ENCODE data around the gene PRRC2A.

PRRC2A gene

DNA sequence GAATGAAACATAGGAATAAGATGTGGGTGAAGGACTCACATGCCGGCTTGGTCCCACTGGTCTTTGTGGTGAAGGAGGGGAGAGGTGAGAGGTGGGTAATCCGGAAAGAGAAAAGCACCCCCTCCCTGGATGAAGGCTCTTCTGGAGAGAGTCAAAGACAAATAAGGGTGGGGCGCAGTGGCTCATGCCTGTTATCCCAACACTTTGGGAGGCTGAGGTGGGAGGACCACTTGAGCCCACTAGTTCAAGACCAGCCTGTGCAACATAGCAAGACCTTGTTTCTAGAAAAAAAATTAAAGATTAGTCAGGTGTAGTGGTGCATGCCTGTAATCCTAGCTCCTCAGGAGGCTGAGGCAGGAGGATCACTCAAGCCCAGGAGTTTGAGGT lies 41.4 kb upstream of the PRRC2A start:
- DNase-seq, result no peak
- Histone ChIP-seq H3K27me3 (no peaks in the 10 kb centered on the region), H3K4me3 (ENCODE audit: low read depth, low read length) (no peak overlapping the region), H3K36me3 (no peaks in the 10 kb centered on the region), H3K4me1 (peaks cover 6% of the 10 kb centered on the region; the same call in 1 of the 2 replicates), H3K9me3 (no peaks in the 10 kb centered on the region)
- TF ChIP-seq, protein P1, sequence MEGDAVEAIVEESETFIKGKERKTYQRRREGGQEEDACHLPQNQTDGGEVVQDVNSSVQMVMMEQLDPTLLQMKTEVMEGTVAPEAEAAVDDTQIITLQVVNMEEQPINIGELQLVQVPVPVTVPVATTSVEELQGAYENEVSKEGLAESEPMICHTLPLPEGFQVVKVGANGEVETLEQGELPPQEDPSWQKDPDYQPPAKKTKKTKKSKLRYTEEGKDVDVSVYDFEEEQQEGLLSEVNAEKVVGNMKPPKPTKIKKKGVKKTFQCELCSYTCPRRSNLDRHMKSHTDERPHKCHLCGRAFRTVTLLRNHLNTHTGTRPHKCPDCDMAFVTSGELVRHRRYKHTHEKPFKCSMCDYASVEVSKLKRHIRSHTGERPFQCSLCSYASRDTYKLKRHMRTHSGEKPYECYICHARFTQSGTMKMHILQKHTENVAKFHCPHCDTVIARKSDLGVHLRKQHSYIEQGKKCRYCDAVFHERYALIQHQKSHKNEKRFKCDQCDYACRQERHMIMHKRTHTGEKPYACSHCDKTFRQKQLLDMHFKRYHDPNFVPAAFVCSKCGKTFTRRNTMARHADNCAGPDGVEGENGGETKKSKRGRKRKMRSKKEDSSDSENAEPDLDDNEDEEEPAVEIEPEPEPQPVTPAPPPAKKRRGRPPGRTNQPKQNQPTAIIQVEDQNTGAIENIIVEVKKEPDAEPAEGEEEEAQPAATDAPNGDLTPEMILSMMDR (IDR thresholded peaks at IDR 0.05; ENCODE audit: low read depth, low read length), result no peak

DNA sequence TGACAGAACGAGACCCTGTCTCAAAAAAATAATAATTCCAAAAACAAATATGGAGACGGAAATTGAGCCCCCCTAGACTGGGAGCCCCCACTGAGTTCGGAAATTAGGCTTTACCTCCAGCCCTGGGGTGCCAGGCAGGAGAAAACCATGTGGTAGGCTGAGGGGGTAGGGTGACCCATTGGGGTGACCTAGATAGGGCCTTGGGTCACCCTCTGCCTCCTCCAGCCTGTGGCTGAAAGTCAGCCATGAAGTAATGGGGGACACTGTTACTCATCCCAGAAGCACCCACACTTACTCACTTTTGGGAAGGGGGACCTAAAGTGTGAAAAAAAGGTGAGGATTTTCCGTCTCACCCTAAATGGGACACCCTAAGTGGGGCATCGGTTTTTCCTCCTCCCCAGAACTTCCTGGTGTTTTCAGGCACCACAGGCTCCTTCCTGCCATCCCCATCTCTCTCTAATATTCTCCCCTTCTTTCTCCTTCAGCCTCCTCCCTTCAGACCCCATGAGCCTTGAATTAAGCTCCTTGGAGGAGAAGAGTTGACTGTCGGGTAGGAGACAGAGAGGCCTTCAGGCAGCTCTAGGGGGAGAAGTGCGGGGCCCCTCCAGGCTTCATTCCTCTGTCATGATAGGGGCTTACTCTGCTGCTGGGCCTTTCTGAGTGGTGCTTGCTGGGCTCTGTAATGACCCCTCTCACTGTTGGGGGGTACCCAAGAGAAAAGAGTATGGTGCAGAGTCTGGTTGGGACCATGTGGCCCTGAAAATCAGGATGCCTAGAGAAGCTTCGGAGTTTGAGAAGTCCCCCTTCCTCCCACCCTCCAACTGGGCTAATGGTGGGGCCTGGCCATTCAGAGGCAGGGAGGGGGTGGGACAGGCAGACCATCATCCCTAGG lies 40.7 kb upstream of the PRRC2A start:
- no peaks in the 10 kb centered on the region for H3K27me3 ChIP-seq
- peaks cover 6% of the 10 kb centered on the region; the same call in 1 of the 2 replicates for H3K4me1 ChIP-seq
- no peak for DNase-seq
- no peak overlapping the region for H3K4me3 ChIP-seq (ENCODE audit: low read depth, low read length)
- H3K36me3 ChIP-seq, result no peaks in the 10 kb centered on the region
- no peaks in the 10 kb centered on the region for H3K9me3 ChIP-seq
- TF ChIP-seq, protein P1 (IDR thresholded peaks at IDR 0.05; ENCODE audit: low read depth, low read length), result no peak

DNA sequence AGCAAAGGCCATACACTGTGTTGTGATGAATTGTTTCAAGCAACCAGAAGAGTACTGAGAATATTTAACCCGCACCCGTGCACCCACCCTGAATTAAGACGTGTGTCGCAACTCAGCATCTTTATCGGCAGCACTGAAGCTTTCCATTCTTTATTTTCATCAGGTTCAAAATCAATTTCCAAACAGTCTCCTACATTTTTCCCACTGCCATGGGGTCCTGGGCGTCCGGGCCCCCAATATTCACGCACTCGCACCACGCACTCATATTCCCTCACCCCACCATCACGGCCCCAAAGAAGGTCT lies 40.1 kb upstream of the PRRC2A start:
- peaks cover 6% of the 10 kb centered on the region; the same call in 1 of the 2 replicates for H3K4me1 ChIP-seq
- H3K9me3 ChIP-seq, result no peaks in the 10 kb centered on the region
- H3K27me3 ChIP-seq, result no peaks in the 10 kb centered on the region
- no peak for DNase-seq
- H3K36me3 ChIP-seq, result no peaks in the 10 kb centered on the region
- TF ChIP-seq, protein P1 (IDR thresholded peaks at IDR 0.05; ENCODE audit: low read depth, low read length), result no peak
- H3K4me3 ChIP-seq (ENCODE audit: low read depth, low read length), result peak overlapping the region; percentile 86

DNA sequence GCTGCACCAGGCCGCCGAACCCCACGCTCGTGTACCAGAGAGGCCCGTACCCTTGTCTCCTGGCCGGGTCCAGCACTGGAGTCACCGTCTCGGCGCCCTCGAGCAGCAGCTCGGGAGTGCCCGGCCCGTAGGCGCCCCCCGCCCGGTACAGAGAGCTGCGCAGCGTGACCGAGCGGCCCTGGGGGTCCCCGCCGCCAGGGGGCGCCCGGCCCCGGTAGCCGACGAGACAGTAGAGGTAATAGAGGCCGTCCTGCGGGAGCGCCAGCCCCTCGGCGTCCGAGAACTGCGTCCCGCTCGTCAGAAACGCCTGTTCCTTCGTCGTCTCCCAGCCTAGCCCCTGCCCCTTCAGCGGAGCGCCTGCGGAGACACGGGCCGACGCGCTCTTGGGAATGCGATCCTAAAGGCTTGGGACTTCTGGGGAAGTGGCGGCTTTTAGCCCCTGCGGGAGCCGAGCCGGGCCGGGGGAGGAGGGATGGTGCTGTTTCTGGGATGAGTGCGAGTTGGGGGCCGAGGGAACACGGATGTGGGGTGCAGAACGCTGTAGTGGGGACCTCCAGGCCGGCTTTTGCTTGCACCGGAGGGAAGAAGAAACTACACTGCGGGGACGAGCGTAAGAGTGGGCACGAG lies 39.6 kb upstream of the PRRC2A start:
- no peaks in the 10 kb centered on the region for H3K9me3 ChIP-seq
- peak overlapping the region; percentile 86 for H3K4me3 ChIP-seq (ENCODE audit: low read depth, low read length)
- TF ChIP-seq, protein P1 (IDR thresholded peaks at IDR 0.05; ENCODE audit: low read depth, low read length), result peak; percentile 88
- H3K27me3 ChIP-seq, result no peaks in the 10 kb centered on the region
- H3K4me1 ChIP-seq, result peaks cover 5% of the 10 kb centered on the region; the same call in 1 of the 2 replicates
- H3K36me3 ChIP-seq, result no peaks in the 10 kb centered on the region
- DNase-seq, result peak; percentile 93

DNA sequence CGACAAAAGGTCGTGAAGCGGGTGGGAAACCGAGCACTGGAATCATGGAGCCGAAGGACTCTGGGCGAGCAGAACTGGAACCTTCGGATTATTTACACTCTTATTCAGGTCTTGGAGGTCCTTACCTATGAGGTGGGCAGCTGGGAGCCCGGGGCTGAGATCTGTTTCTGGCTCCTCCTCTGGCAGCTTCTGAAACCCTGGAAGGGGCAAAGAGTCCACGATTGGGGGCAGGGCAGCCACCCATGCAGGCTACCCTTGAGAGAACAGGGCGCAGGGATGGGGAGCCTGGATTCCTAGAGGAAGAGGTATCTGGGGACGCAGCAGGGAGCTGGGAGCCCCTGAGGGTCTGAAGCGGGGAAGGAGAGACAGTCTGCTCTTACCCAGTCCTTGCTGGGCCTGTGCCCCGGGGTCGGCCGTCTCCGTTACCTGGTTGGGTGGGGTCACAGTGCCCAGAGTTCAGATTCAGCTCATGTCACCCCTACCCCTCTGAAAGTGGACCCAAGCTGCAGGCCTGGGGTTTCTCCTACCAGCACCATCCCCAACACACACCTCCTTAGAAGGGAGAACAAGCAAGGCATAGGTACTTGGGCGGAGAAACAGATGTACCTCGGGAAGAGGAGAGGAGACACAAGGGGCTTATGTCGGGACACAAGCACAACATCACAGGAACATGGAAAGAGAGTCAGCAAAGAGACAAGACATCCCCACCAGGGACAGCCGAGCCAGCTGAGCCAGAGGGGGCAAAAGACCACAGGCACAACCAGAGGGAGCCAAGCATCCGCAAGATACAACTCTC lies 38.9 kb upstream of the PRRC2A start:
- peak overlapping the region; percentile 86 for H3K4me3 ChIP-seq (ENCODE audit: low read depth, low read length)
- H3K4me1 ChIP-seq, result no peaks in the 10 kb centered on the region
- no peaks in the 10 kb centered on the region for H3K9me3 ChIP-seq
- no peaks in the 10 kb centered on the region for H3K36me3 ChIP-seq
- TF ChIP-seq, protein P1 (IDR thresholded peaks at IDR 0.05; ENCODE audit: low read depth, low read length), result no peak
- no peaks in the 10 kb centered on the region for H3K27me3 ChIP-seq
- DNase-seq, result no peak
